Fibroblast of lung (primary cell): ENCODE measurements around the gene CD59.

Source experiments
- CTCF ChIP-seq, 2 donors: IDR thresholded peaks in 1 of 2; conservative IDR thresholded peaks in 1 of 2; 1 replicate in 1 of 2; 2 replicates in 1 of 2; pipeline ENCODE4 v1.5.1; 2011 to 2012; ENCODE audit warnings: low read length in 2 of 2, control low read depth in 1 of 2, inconsistent platforms in 1 of 2, low read depth in 1 of 2, mild to moderate bottlenecking in 1 of 2
- EZH2 ChIP-seq: IDR thresholded peaks from 2 replicates; pipeline ENCODE4 v1.5.1; 2012; ENCODE audit warnings: low read length, control low read depth, mild to moderate bottlenecking; ENCODE audit errors: missing control alignments

GRCh38 chr11:33695051-33695566, 41.1 kb downstream of the CD59 start:
- TF ChIP-seq CTCF (conservative IDR thresholded peaks at IDR 0.05 in 1 of 2, IDR thresholded peaks at IDR 0.05 in 1 of 2; ENCODE audit: low read depth in 1 of 2, low read length in 2 of 2) = no peak
- TF ChIP-seq EZH2 = no peak
